Right lobe of liver (tissue), 4 donors: Measurements from ENCODE around the gene TBC1D7.

Experiments
- CTCF ChIP-seq, 4 donors: fragments of 200-600 bp in 3 of 4; fragments of 450-650 bp in 1 of 4; IDR thresholded peaks; one replicate each; pipeline versions ENCODE4 v1.5.1 to v1.8.0; 2016 to 2022; ENCODE audit warnings: antibody characterized with exemption in 4 of 4, mild to moderate bottlenecking in 2 of 4
- POLR2A ChIP-seq: fragments of 450-650 bp; IDR thresholded peaks from one replicate; pipeline ENCODE4 v1.6.1; 2017; ENCODE audit warnings: antibody characterized with exemption, mild to moderate bottlenecking
- donor health status: DM: no; HTN: no; CAD: no.
- donor health status: DM: no; HTN: no; CAD: no.
- donor health status: DM: no; HTN: yes; CAD: no.

- TF ChIP-seq CTCF (IDR thresholded peaks at IDR 0.05) (no peak), POLR2A (no peak)
Measured at GRCh38 chr6:13314806-13315205, 13.5 kb downstream of the TBC1D7 start.
